Muscle layer of duodenum (tissue), 2 donors: Measurements from ENCODE around the gene CYTH2.

Source experiments
- H3K27ac ChIP-seq: one replicate; pipeline ENCODE4 v1.7.0; 2013; ENCODE audit warnings: mild to moderate bottlenecking, low read length
- H3K27me3 ChIP-seq: one replicate; pipeline ENCODE4 v1.7.0; 2013; ENCODE audit warnings: low read depth, mild to moderate bottlenecking, control low read depth, low read length
- H3K36me3 ChIP-seq, 2 donors: one replicate each; pipeline ENCODE4 v1.7.0; 2013; ENCODE audit warnings: low read length in 2 of 2, control low read depth in 1 of 2, mild to moderate bottlenecking in 1 of 2; ENCODE audit not compliant: insufficient read depth in 2 of 2, control insufficient read depth in 1 of 2
- H3K4me1 ChIP-seq, 2 donors: one replicate each; pipeline ENCODE4 v1.7.0; 2013; ENCODE audit warnings: low read length in 2 of 2, mild to moderate bottlenecking in 2 of 2, control low read depth in 1 of 2, moderate library complexity in 1 of 2; ENCODE audit not compliant: insufficient read depth in 2 of 2, control insufficient read depth in 1 of 2
- H3K4me3 ChIP-seq, 2 donors: one replicate each; pipeline ENCODE4 v1.7.0; 2013; ENCODE audit warnings: low read length in 2 of 2, low read depth in 1 of 2, mild to moderate bottlenecking in 1 of 2
- H3K9me3 ChIP-seq, 2 donors: one replicate each; pipeline ENCODE4 v1.7.0; 2013; ENCODE audit warnings: low read length in 2 of 2, control low read depth in 1 of 2, mild to moderate bottlenecking in 1 of 2; ENCODE audit not compliant: control insufficient read depth in 1 of 2
- donor health status: healthy.

Gene CYTH2

GRCh38 chr19:48469289-48469881 is at the start of gene CYTH2:
TSS of gene CYTH2 (plus strand) at chr19:48469369. CDS start at chr19:48469508, 139 bp downstream.
- H3K36me3 ChIP-seq: peaks cover 36 to 45% of the 10 kb centered on the region in 2 donors
- peaks cover 6 to 17% of the 10 kb centered on the region in 2 donors for H3K4me1 ChIP-seq
- no peaks in the 10 kb centered on the region for H3K9me3 ChIP-seq
- H3K27ac ChIP-seq: peak within 1 kb of the TSS; percentile 60
- H3K4me3 ChIP-seq: peak within 1 kb of the TSS; percentile 72 to 94
- no peaks in the 10 kb centered on the region for H3K27me3 ChIP-seq

GRCh38 chr19:48421548-48421947 is 47.6 kb upstream of the CYTH2 start:
- Histone ChIP-seq H3K4me3 (no peak overlapping the region), H3K4me1 (no peaks in the 10 kb centered on the region), H3K36me3 (no peaks in the 10 kb centered on the region), H3K27ac (no peak overlapping the region), H3K27me3 (no peaks in the 10 kb centered on the region), H3K9me3 (no peaks in the 10 kb centered on the region)

- H3K27ac ChIP-seq: no peak overlapping the region
- H3K4me3 ChIP-seq: no peak overlapping the region
- H3K4me1 ChIP-seq: no peaks in the 10 kb centered on the region
- H3K9me3 ChIP-seq: no peaks in the 10 kb centered on the region
- H3K27me3 ChIP-seq: no peaks in the 10 kb centered on the region
- H3K36me3 ChIP-seq: no peaks in the 10 kb centered on the region
Observed at GRCh38 chr19:48424694-48425219, 44.4 kb upstream of the CYTH2 start.

GRCh38 chr19:48428670-48429069 is 40.5 kb upstream of the CYTH2 start:
- Histone ChIP-seq H3K4me1 (no peaks in the 10 kb centered on the region), H3K27ac (no peak overlapping the region), H3K4me3 (no peak overlapping the region), H3K36me3 (no peaks in the 10 kb centered on the region), H3K9me3 (no peaks in the 10 kb centered on the region), H3K27me3 (no peaks in the 10 kb centered on the region)

- no peak overlapping the region for H3K4me3 ChIP-seq
- no peaks in the 10 kb centered on the region for H3K9me3 ChIP-seq
Observed at GRCh38 chr19:48433337-48433736, 35.8 kb upstream of the CYTH2 start.

GRCh38 chr19:48436586-48436985 is 32.6 kb upstream of the CYTH2 start:
- H3K27ac ChIP-seq: no peak overlapping the region
- no peaks in the 10 kb centered on the region for H3K4me1 ChIP-seq
- H3K9me3 ChIP-seq: no peaks in the 10 kb centered on the region
- H3K27me3 ChIP-seq: peaks cover 4% of the 10 kb centered on the region
- H3K36me3 ChIP-seq: no peaks in the 10 kb centered on the region
- no peak overlapping the region for H3K4me3 ChIP-seq

More at GRCh38 chr19:48433337-48433736, 35.8 kb upstream of the CYTH2 start:
- Histone ChIP-seq H3K27me3 (no peaks in the 10 kb centered on the region), H3K27ac (no peak overlapping the region), H3K4me1 (no peaks in the 10 kb centered on the region), H3K36me3 (no peaks in the 10 kb centered on the region)

GRCh38 chr19:48441360-48442050 is 27.7 kb upstream of the CYTH2 start:
- Histone ChIP-seq H3K27me3 (peaks cover 17% of the 10 kb centered on the region), H3K27ac (no peak overlapping the region), H3K36me3 (no peaks in the 10 kb centered on the region), H3K4me3 (no peak overlapping the region), H3K9me3 (no peaks in the 10 kb centered on the region), H3K4me1 (peaks cover 12 to 20% of the 10 kb centered on the region in 2 donors)

- Histone ChIP-seq H3K4me3 (no peak overlapping the region), H3K4me1 (peaks cover 13 to 24% of the 10 kb centered on the region in 2 donors), H3K27ac (no peak overlapping the region), H3K27me3 (peaks cover 17% of the 10 kb centered on the region), H3K36me3 (peaks cover 0 to 2% of the 10 kb centered on the region in 2 donors), H3K9me3 (no peaks in the 10 kb centered on the region)
Observed at GRCh38 chr19:48442116-48443035, 26.8 kb upstream of the CYTH2 start.

GRCh38 chr19:48443256-48443655 is 25.9 kb upstream of the CYTH2 start:
- peaks cover 8 to 10% of the 10 kb centered on the region in 2 donors for H3K36me3 ChIP-seq
- H3K9me3 ChIP-seq: no peaks in the 10 kb centered on the region
- peaks cover 17% of the 10 kb centered on the region for H3K27me3 ChIP-seq
- peaks cover 13 to 24% of the 10 kb centered on the region in 2 donors for H3K4me1 ChIP-seq
- H3K4me3 ChIP-seq: no peak overlapping the region
- no peak overlapping the region for H3K27ac ChIP-seq

- Histone ChIP-seq H3K9me3 (no peaks in the 10 kb centered on the region), H3K36me3 (peaks cover 13 to 15% of the 10 kb centered on the region in 2 donors), H3K27ac (no peak overlapping the region), H3K4me3 (peak overlapping the region in 1 of 2 donors; percentile 95), H3K27me3 (peaks cover 17% of the 10 kb centered on the region), H3K4me1 (peaks cover 13 to 24% of the 10 kb centered on the region in 2 donors)
Observed at GRCh38 chr19:48443731-48444128, 25.4 kb upstream of the CYTH2 start.
